ENCODE data around the gene IRF4. TPM values are rescaled to one million over a fixed set of nuclear protein-coding genes. Genes with fewer than 3 reads are reported as not detected.

Gene IRF4
- total RNA-seq, 2 experiments from 2014 or later, result 500 to 504 TPM

Other genes with a start within 250 kb of the IRF4 start
- gene DUSP22, start 99.3 kb upstream of the IRF4 start, total RNA-seq, result 10 to 100 TPM; 44.6 to 46.9 TPM

All from activated naive CD4-positive, alpha-beta T cell treated with anti-CD3 and anti-CD28 coated beads for 36 hours (primary cell).